PC-3 (cell line): Measurements from ENCODE around the gene MNT. TPM values are rescaled to one million over a fixed set of nuclear protein-coding genes. Genes with fewer than 3 reads are reported as not detected.

Experiments
- ATAC-seq: fragments of 200-7000 bp; cut with Tn5 transposase; 2 replicates; pipeline ENCODE4 v1.9.1; 2020; ENCODE audit warnings: mild to moderate bottlenecking, moderate library complexity
- BruUV-seq: library from RNA; stranded (reverse); fragments of 400-500 nt; replicated peaks from 2 replicates; lab custom pipeline; 2021; lab: Mats Ljungman, UMichigan
- CTCF ChIA-PET: fragments of 300-600 bp; sonication (Branson Sonifier 250); formaldehyde crosslinking; loops from one replicate; lab custom pipeline; 2022; ENCODE audit warnings: antibody characterized with exemption; lab: Charles Lee
- POLR2A ChIA-PET: fragments of 300-600 bp; sonication (Branson Sonifier 250); formaldehyde crosslinking; loops from one replicate; lab custom pipeline; 2022; ENCODE audit warnings: antibody characterized with exemption; ENCODE audit not compliant: unreplicated experiment; lab: Charles Lee
- DNase-seq: peaks from one replicate; pipeline ENCODE4 v3.0.0-alpha.2; 2015
- H2AFZ ChIP-seq: fragments of 300-600 bp; sonication (generic); 2 replicates; pipeline ENCODE4 v1.6.0; 2016; ENCODE audit warnings: antibody characterized with exemption, low read length
- H3F3A ChIP-seq: fragments of 300-600 bp; sonication (generic); one replicate; pipeline ENCODE4 v1.6.0; 2017; ENCODE audit warnings: antibody characterized with exemption, low read length, control low read depth, mild to moderate bottlenecking; ENCODE audit not compliant: unreplicated experiment
- H3K27ac ChIP-seq: fragments of 300-600 bp; sonication (generic); 2 replicates; pipeline ENCODE4 v1.5.1; 2016; ENCODE audit warnings: mild to moderate bottlenecking, low read length
- H3K27me3 ChIP-seq: fragments of 300-600 bp; sonication (generic); 2 replicates; pipeline ENCODE4 v1.6.1; 2016; ENCODE audit warnings: low read length, mixed read lengths
- H3K36me3 ChIP-seq: fragments of 300-600 bp; sonication (generic); 2 replicates; pipeline ENCODE4 v1.6.1; 2016; ENCODE audit warnings: low read depth, mixed run types, low read length, mixed read lengths
- H3K4me1 ChIP-seq: fragments of 300-600 bp; sonication (generic); 2 replicates; pipeline ENCODE4 v1.5.1; 2016; ENCODE audit warnings: low read length; ENCODE audit not compliant: insufficient read depth
- H3K4me2 ChIP-seq: fragments of 300-600 bp; sonication (generic); 2 replicates; pipeline ENCODE4 v1.6.0; 2016; ENCODE audit warnings: low read length
- H3K4me3 ChIP-seq: fragments of 300-600 bp; sonication (generic); 2 replicates; pipeline ENCODE4 v1.5.1; 2016; ENCODE audit warnings: mild to moderate bottlenecking, low read length, mixed read lengths
- H3K79me2 ChIP-seq: fragments of 300-600 bp; sonication (generic); 2 replicates; pipeline ENCODE4 v1.6.1; 2017; ENCODE audit warnings: low read length, mixed read lengths
- H3K9ac ChIP-seq: fragments of 300-600 bp; sonication (generic); 2 replicates; pipeline ENCODE4 v1.6.0; 2016; ENCODE audit warnings: mild to moderate bottlenecking, low read length
- H3K9me2 ChIP-seq: fragments of 300-600 bp; sonication (generic); replicated peaks from 2 replicates; pipeline ENCODE4 v1.6.1; 2016; ENCODE audit warnings: mixed run types, low read length, mixed read lengths
- H3K9me3 ChIP-seq: fragments of 300-600 bp; sonication (generic); 2 replicates; pipeline ENCODE4 v1.6.1; 2016; ENCODE audit warnings: low read length, mixed read lengths
- H4K20me1 ChIP-seq: fragments of 300-600 bp; sonication (generic); 2 replicates; pipeline ENCODE4 v1.6.1; 2016; ENCODE audit warnings: low read length, mixed read lengths
- CTCF ChIP-seq: fragments of 300-600 bp; sonication (generic); conservative IDR thresholded peaks from 2 replicates; pipeline ENCODE4 v1.5.1; 2017; ENCODE audit warnings: antibody characterized with exemption, low read depth, mild to moderate bottlenecking, low read length
- EZH2 ChIP-seq: fragments of 300-600 bp; sonication (generic); IDR thresholded peaks from one replicate; pipeline ENCODE4 v1.6.1; 2017; ENCODE audit warnings: antibody characterized with exemption, mild to moderate bottlenecking, low read length; ENCODE audit not compliant: unreplicated experiment
- EZH2phosphoT487 ChIP-seq: fragments of 300-600 bp; sonication (generic); IDR thresholded peaks from 2 replicates; pipeline ENCODE4 v1.6.1; 2018; ENCODE audit warnings: mild to moderate bottlenecking, antibody characterized with exemption, low read length, borderline replicate concordance
- intact Hi-C: fragments of 100-400 bp; cut with micrococcal nuclease; formaldehyde crosslinking; loops from 2 replicates; pipeline ENCODE4 v1.9.0; 2023
- total RNA-seq: library from RNA; depleted of rRNA; stranded (reverse); fragments of >200 nt; gene quantifications from 2 replicates; pipeline ENCODE4 v1.2.3, GENCODE V29; 2014

The MNT gene
- total RNA-seq, 1 experiment from 2014 or later, result 19.1 TPM

GRCh38 chr17:2380226-2380922 lies 20.5 kb downstream of the MNT start:
- intact Hi-C loops, result no loop called here
- BruUV-seq, result no TSS peak
- ATAC-seq (no peak), DNase-seq (no peak)
- no peak overlapping the region for H3K27ac ChIP-seq
- H3K4me2 ChIP-seq, result no peak overlapping the region
- no peaks in the 10 kb centered on the region for H4K20me1 ChIP-seq
- no peak overlapping the region for H3K4me3 ChIP-seq
- H3K79me2 ChIP-seq, result no peaks in the 10 kb centered on the region
- no peaks in the 10 kb centered on the region for H3K27me3 ChIP-seq
- no peaks in the 10 kb centered on the region for H3K36me3 ChIP-seq
- H2AFZ ChIP-seq, result no peak overlapping the region
- ChIA-PET CTCF (no interaction called here), POLR2A (no interaction called here)
- no peaks in the 10 kb centered on the region for H3K9me2 ChIP-seq
- no peaks in the 10 kb centered on the region for H3F3A ChIP-seq
- no peak for TF ChIP-seq EZH2phosphoT487
- TF ChIP-seq EZH2, result no peak
- no peak for TF ChIP-seq CTCF
- H3K9ac ChIP-seq, result no peak overlapping the region
- H3K9me3 ChIP-seq, result no peaks in the 10 kb centered on the region
- H3K4me1 ChIP-seq, result no peaks in the 10 kb centered on the region

- intact Hi-C loops, result no loop called here
- Histone ChIP-seq H2AFZ (no peak overlapping the region), H3K27me3 (no peaks in the 10 kb centered on the region), H4K20me1 (no peaks in the 10 kb centered on the region), H3K79me2 (no peaks in the 10 kb centered on the region), H3K4me2 (no peak overlapping the region), H3K36me3 (no peaks in the 10 kb centered on the region), H3K9me2 (no peaks in the 10 kb centered on the region), H3K27ac (no peak overlapping the region), H3F3A (no peaks in the 10 kb centered on the region), H3K4me1 (no peaks in the 10 kb centered on the region), H3K4me3 (no peak overlapping the region), H3K9me3 (no peaks in the 10 kb centered on the region), H3K9ac (no peak overlapping the region)
- TSS peak; percentile 12 for BruUV-seq
- TF ChIP-seq CTCF (no peak), EZH2 (no peak), EZH2phosphoT487 (no peak)
- POLR2A ChIA-PET, result no interaction called here
- CTCF ChIA-PET, result no interaction called here
- DNase-seq (no peak), ATAC-seq (no peak)
Observed at GRCh38 chr17:2379489-2380225, 21.2 kb downstream of the MNT start.

GRCh38 chr17:2378905-2379304 lies 22.0 kb downstream of the MNT start:
- H3K36me3 ChIP-seq, result no peaks in the 10 kb centered on the region

More at GRCh38 chr17:2378905-2379304, 22.0 kb downstream of the MNT start:
- Histone ChIP-seq H3K27ac (no peak overlapping the region), H3F3A (no peaks in the 10 kb centered on the region), H3K4me1 (no peaks in the 10 kb centered on the region), H3K27me3 (no peaks in the 10 kb centered on the region), H2AFZ (no peak overlapping the region), H4K20me1 (no peaks in the 10 kb centered on the region), H3K4me3 (no peak overlapping the region), H3K9me2 (no peaks in the 10 kb centered on the region), H3K9ac (no peak overlapping the region), H3K9me3 (no peaks in the 10 kb centered on the region), H3K4me2 (no peak overlapping the region), H3K79me2 (no peaks in the 10 kb centered on the region)
- DNase-seq (no peak), ATAC-seq (no peak)
- BruUV-seq, result no TSS peak
- ChIA-PET CTCF (no interaction called here), POLR2A (no interaction called here)
- TF ChIP-seq CTCF (no peak), EZH2phosphoT487 (no peak), EZH2 (no peak)
- intact Hi-C loops, result no loop called here
